HepG2 (cell line): ENCODE results near the gene CDCP2. TPM values are rescaled to one million over a fixed set of nuclear protein-coding genes. Genes with fewer than 3 reads are reported as not detected.

ENCODE experiments used
- ATAC-seq: fragments of 200-7000 bp; cut with Tn5 transposase; 3 replicates; pipeline ENCODE4 v1.9.1; 2020; ENCODE audit warnings: mild to moderate bottlenecking, moderate library complexity
- BruUV-seq: library from RNA; stranded (reverse); fragments of 400-500 nt; replicated peaks from 2 replicates; lab custom pipeline; 2021; lab: Mats Ljungman, UMichigan
- CTCF ChIA-PET: fragments of 300-600 bp; formaldehyde crosslinking; extraction: SDS; loops from one replicate; lab custom pipeline; 2021; ENCODE audit warnings: low total read pairs, inconsistent platforms, low intra/inter-chr PET ratio; lab: Yijun Ruan, JAX
- POLR2A ChIA-PET: fragments of 350-600 bp; sonication (Branson Sonifier 250); formaldehyde crosslinking; loops from one replicate; lab custom pipeline; 2020; ENCODE audit warnings: antibody characterized with exemption, inconsistent platforms; lab: Yijun Ruan, JAX
- DNase-seq: peaks from one replicate; pipeline ENCODE4 v3.0.0-alpha.2; 2015; ENCODE audit warnings: low spot score
- FAIRE-seq: peaks from 3 replicates; lab custom pipeline; 2011; peaks lifted over from hg19 to GRCh38; lab: Jason Lieb, UNC
- H2AFZ ChIP-seq: one replicate; pipeline ENCODE4 v1.6.1; 2011; ENCODE audit warnings: low read length, inconsistent platforms
- H3K27ac ChIP-seq: fragments of 300-600 bp; 3 replicates; pipeline ENCODE4 v1.8.0; 2011; ENCODE audit warnings: mixed run types, mild to moderate bottlenecking, mixed read lengths, low read length, inconsistent platforms; ENCODE audit not compliant: insufficient read depth; ENCODE audit errors: extremely low read length
- H3K27me3 ChIP-seq, 2 experiments: fragments of 200-600 bp in 1 of 2; 2 replicates in 1 of 2; 3 replicates in 1 of 2; pipeline versions ENCODE4 v1.6.0 to v1.8.0; 2011; ENCODE audit warnings: low read length in 2 of 2, mild to moderate bottlenecking in 2 of 2, moderate library complexity in 2 of 2, inconsistent platforms in 1 of 2; ENCODE audit not compliant: insufficient read depth in 2 of 2, control insufficient read depth in 1 of 2
- H3K36me3 ChIP-seq, 2 experiments: fragments of 200-600 bp in 1 of 2; replicated peaks in 1 of 2; 2 replicates in 1 of 2; 3 replicates in 1 of 2; pipeline versions ENCODE4 v1.5.1 to v1.8.0; 2011; ENCODE audit warnings: low read length in 2 of 2, inconsistent platforms in 1 of 2; ENCODE audit not compliant: insufficient read depth in 2 of 2, control insufficient read depth in 1 of 2
- H3K4me1 ChIP-seq: 2 replicates; pipeline ENCODE4 v1.5.1; 2012; ENCODE audit warnings: low read length, inconsistent platforms; ENCODE audit not compliant: insufficient read depth
- H3K4me2 ChIP-seq: 2 replicates; pipeline ENCODE4 v1.6.0; 2011; ENCODE audit warnings: low read depth, low read length, inconsistent platforms
- H3K4me3 ChIP-seq, 3 experiments: fragments of 200-600 bp in 1 of 3; sonication (generic), shearing (Covaris generic) in 1 of 3; replicated peaks in 1 of 3; 2 replicates each; pipeline ENCODE4 v1.5.1; 2011 to 2016; ENCODE audit warnings: low read length in 3 of 3, inconsistent platforms in 2 of 3, low read depth in 2 of 3, mild to moderate bottlenecking in 2 of 3, control low read depth in 1 of 3, mixed read lengths in 1 of 3; ENCODE audit not compliant: insufficient read depth in 1 of 3
- H3K79me2 ChIP-seq: one replicate; pipeline ENCODE4 v1.6.1; 2011; ENCODE audit warnings: low read length, inconsistent platforms; ENCODE audit not compliant: insufficient read depth
- H3K9ac ChIP-seq: 2 replicates; pipeline ENCODE4 v1.6.0; 2011; ENCODE audit warnings: mild to moderate bottlenecking, low read depth, low read length, inconsistent platforms; ENCODE audit not compliant: insufficient read depth
- H3K9me3 ChIP-seq: 2 replicates; pipeline ENCODE4 v1.5.1; 2012; ENCODE audit warnings: mild to moderate bottlenecking, low read length
- H4K20me1 ChIP-seq: 2 replicates; pipeline ENCODE4 v1.6.0; 2011; ENCODE audit warnings: inconsistent platforms, mild to moderate bottlenecking, low read length, moderate library complexity; ENCODE audit not compliant: insufficient read depth
- GATA4 ChIP-seq: sonication (generic); IDR thresholded peaks from 2 replicates; pipeline ENCODE4 v1.6.1; 2016; ENCODE audit warnings: antibody characterized with exemption, low read depth, borderline replicate concordance
- GATAD1 ChIP-seq: IDR thresholded peaks from 2 replicates; pipeline ENCODE4 v1.6.1; 2016; ENCODE audit warnings: missing genetic modification reagents, missing compliant biosample characterization
- GRHL1 ChIP-seq: sonication (generic); formaldehyde crosslinking; conservative IDR thresholded peaks from 2 replicates; pipeline ENCODE4 v1.8.0; 2022; ENCODE audit warnings: missing genetic modification reagents
- PRMT3 ChIP-seq: sonication (generic); formaldehyde crosslinking; IDR thresholded peaks from 2 replicates; pipeline ENCODE4 v1.8.1; 2022; ENCODE audit warnings: low read depth, mild to moderate bottlenecking, moderate library complexity, missing genetic modification reagents, borderline replicate concordance
- SOX13 ChIP-seq, 3 experiments: fragments of 450-650 bp in 1 of 3; sonication (generic) in 1 of 3; formaldehyde crosslinking in 1 of 3; IDR thresholded peaks in 2 of 3; conservative IDR thresholded peaks in 1 of 3; 2 replicates each; pipeline versions ENCODE4 v1.5.0 to v1.6.1; 2016 to 2020; ENCODE audit warnings: antibody characterized with exemption in 1 of 3, mild to moderate bottlenecking in 1 of 3, missing compliant biosample characterization in 1 of 3, missing genetic modification reagents in 1 of 3, moderate library complexity in 1 of 3
- ZNF430 ChIP-seq: sonication (generic); formaldehyde crosslinking; IDR thresholded peaks from 2 replicates; pipeline ENCODE4 v1.9.0; 2021; ENCODE audit warnings: mild to moderate bottlenecking, missing genetic modification reagents
- ZNF616 ChIP-seq: sonication (generic); formaldehyde crosslinking; IDR thresholded peaks from 2 replicates; pipeline ENCODE4 v1.5.0; 2020; ENCODE audit warnings: low read depth, mild to moderate bottlenecking, missing genetic modification reagents
- ZNF841 ChIP-seq: sonication (generic); formaldehyde crosslinking; IDR thresholded peaks from 2 replicates; pipeline ENCODE4 v1.8.1; 2023; ENCODE audit warnings: missing genetic modification reagents, borderline replicate concordance
- WGBS: methylation state at CpG from one replicate; pipeline ENCODE4 v1.1.6; 2017; ENCODE audit warnings: low lambda C conversion rate; 5-methylcytosine and 5-hydroxymethylcytosine counted together
- in situ Hi-C: cut with HindIII; loops from 2 replicates; pipeline ENCODE4 v1.10.0; 2017; ENCODE audit warnings: low pct_unique_long_range_greater_than_20kb; ENCODE audit not compliant: extremely low pct_ligation_motif_present
- intact Hi-C: fragments of 100-400 bp; cut with micrococcal nuclease; formaldehyde crosslinking; loops from one replicate; pipeline ENCODE4 v1.10.0; 2022; ENCODE audit not compliant: unreplicated experiment
- polyA plus RNA-seq, 8 experiments: library from polyadenylated mRNA; depleted of rRNA in 3 of 8; stranded (reverse) in 7 of 8; unstranded in 1 of 8; fragments of >200 nt; fragmentation: Illumina TruSeq in 4 of 8; extraction: Trizol in 4 of 8; gene quantifications; 2 replicates each; pipeline versions ENCODE4 v1.2.1 to v1.2.3, GENCODE V29; 2011 to 2016; ENCODE audit warnings: low read depth in 4 of 8, missing spikeins in 1 of 8, mixed read lengths in 1 of 8; ENCODE audit not compliant: insufficient read depth in 1 of 8
- total RNA-seq, 5 experiments: library from RNA; depleted of rRNA; stranded (reverse); fragments of >200 nt; fragmentation: Illumina TruSeq; extraction: Trizol; gene quantifications; 2 replicates each; pipeline ENCODE4 v1.2.3, GENCODE V29; 2016; ENCODE audit warnings: low read depth in 1 of 5
- TF ChIP-seq, protein P1 (sequence below), 2 experiments: IDR thresholded peaks; 2 replicates each; pipeline ENCODE4 v1.6.1; 2011 to 2012; ENCODE audit warnings: low read length in 2 of 2, borderline replicate concordance in 1 of 2, low read depth in 1 of 2, mild to moderate bottlenecking in 1 of 2, moderate library complexity in 1 of 2

The CDCP2 gene
- total and polyA plus RNA-seq, 2 of the 13 experiments (the other 11 are each of a cell fraction or from before 2014, with no cell fraction given): not detected

DNA sequence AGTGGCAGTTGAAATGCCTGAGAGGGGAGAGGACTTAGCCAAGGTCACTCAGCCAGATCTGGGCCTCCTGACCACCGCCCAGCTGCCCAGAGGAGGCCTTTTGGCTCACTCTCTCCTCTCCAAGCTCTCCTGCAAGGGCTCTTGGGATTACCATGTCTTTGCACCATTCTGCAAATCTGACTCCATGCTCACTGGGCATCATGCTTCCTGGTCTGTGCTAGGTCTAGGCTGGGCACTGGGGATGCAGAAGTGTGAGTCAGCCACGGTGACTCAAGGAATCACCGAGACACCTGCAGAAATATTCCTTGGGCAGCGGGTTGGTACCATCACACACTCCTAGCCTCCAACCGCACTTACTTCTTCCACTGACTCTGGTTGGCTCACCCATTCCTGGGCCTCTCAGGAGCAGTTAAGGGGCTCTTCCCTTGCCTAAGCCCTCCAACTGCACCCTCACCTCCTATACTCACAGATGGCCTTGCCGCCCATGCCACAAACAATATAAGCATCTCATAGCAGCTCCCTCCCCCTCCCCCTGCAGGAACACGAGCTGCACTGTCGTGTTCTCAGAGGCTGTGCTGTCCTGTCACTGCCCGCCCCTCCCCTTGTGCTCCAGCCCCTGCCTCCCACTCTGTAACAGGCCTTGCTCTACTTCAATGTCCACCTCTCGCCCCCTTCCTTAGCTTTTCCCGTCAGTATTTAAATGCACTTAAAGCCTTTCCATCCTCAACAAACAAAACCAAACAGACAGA lies 34.8 kb downstream of the CDCP2 start (continued):
- TF ChIP-seq, protein P1, sequence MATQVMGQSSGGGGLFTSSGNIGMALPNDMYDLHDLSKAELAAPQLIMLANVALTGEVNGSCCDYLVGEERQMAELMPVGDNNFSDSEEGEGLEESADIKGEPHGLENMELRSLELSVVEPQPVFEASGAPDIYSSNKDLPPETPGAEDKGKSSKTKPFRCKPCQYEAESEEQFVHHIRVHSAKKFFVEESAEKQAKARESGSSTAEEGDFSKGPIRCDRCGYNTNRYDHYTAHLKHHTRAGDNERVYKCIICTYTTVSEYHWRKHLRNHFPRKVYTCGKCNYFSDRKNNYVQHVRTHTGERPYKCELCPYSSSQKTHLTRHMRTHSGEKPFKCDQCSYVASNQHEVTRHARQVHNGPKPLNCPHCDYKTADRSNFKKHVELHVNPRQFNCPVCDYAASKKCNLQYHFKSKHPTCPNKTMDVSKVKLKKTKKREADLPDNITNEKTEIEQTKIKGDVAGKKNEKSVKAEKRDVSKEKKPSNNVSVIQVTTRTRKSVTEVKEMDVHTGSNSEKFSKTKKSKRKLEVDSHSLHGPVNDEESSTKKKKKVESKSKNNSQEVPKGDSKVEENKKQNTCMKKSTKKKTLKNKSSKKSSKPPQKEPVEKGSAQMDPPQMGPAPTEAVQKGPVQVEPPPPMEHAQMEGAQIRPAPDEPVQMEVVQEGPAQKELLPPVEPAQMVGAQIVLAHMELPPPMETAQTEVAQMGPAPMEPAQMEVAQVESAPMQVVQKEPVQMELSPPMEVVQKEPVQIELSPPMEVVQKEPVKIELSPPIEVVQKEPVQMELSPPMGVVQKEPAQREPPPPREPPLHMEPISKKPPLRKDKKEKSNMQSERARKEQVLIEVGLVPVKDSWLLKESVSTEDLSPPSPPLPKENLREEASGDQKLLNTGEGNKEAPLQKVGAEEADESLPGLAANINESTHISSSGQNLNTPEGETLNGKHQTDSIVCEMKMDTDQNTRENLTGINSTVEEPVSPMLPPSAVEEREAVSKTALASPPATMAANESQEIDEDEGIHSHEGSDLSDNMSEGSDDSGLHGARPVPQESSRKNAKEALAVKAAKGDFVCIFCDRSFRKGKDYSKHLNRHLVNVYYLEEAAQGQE (IDR thresholded peaks at IDR 0.05; ENCODE audit: borderline replicate concordance in 1 of 2, low read depth in 1 of 2, low read length in 2 of 2): no peak
- TF ChIP-seq ZNF841 (CRISPR knock-in tag): no peak

DNA sequence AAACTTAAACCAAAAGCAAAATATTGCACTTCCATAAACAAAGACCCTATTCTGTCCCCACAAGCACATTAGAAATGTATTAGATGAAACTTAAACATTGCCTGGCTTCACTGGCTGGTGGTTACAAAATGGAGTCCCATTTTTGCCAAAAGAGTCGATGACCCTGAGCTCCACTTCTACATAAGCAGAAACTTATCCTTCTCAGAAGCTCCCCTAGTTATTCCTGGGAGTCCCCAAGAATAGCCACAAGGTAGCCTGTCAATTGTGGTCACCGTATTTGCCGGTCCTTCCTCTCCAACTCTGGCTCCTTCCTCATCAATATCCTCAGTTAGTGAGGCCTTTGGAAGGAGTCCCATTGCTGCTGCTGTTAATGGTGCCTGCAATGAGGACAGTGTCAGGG lies 37.3 kb downstream of the CDCP2 start:
- Histone ChIP-seq H3K27me3 (peaks cover 0 to 5% of the 10 kb centered on the region in 2 experiments; a peak in 1 of 5 replicates), H3K9me3 (no peaks in the 10 kb centered on the region), H2AFZ (no peak overlapping the region), H3K27ac (no peak overlapping the region), H3K36me3 (no peaks in the 10 kb centered on the region), H3K4me3 (no peak overlapping the region), H3K79me2 (no peaks in the 10 kb centered on the region), H3K4me1 (peaks cover 27% of the 10 kb centered on the region), H3K4me2 (no peak overlapping the region), H4K20me1 (no peaks in the 10 kb centered on the region), H3K9ac (no peak overlapping the region)
- DNase-seq (no peak), FAIRE-seq (no peak), ATAC-seq (no peak)
- TF ChIP-seq PRMT3 (CRISPR knock-in tag) (no peak), ZNF430 (CRISPR knock-in tag) (no peak), SOX13 (IDR thresholded peaks at IDR 0.05) (no peak), SOX13 (CRISPR knock-in tag; conservative IDR thresholded peaks at IDR 0.05 in 1 of 2, IDR thresholded peaks at IDR 0.05 in 1 of 2) (no peak), GATAD1 (no peak), GATA4 (no peak), ZNF616 (CRISPR knock-in tag) (no peak), GRHL1 (CRISPR knock-in tag) (no peak)
- 42% methylated on average over 3 of the region's 3 CpGs for WGBS
- intact Hi-C loops: no loop called here
- POLR2A ChIA-PET: interaction anchor here (1.0 kb wide), 1 partner anchor 10 kb away, joined by 3 read pairs; no protein-coding TSS in a partner anchor
- in situ Hi-C loops: no loop called here
- BruUV-seq: no TSS peak
- CTCF ChIA-PET: no interaction called here
